Measurements from ENCODE around the gene SGSM1.
"Not testable (repeated sequence)": the region's sequence is repeated elsewhere in the genome, so short reads cannot be mapped to it uniquely, and the experiment has no call there.

The SGSM1 gene

GRCh38 chr22:24905909-24906308 lies 99.9 kb downstream of the SGSM1 start:
- DNase-seq, result no peak

- not testable (repeated sequence) for DNase-seq
These were observed 101.1 kb downstream of the SGSM1 start for GRCh38 chr22:24907101-24907500.

DNA sequence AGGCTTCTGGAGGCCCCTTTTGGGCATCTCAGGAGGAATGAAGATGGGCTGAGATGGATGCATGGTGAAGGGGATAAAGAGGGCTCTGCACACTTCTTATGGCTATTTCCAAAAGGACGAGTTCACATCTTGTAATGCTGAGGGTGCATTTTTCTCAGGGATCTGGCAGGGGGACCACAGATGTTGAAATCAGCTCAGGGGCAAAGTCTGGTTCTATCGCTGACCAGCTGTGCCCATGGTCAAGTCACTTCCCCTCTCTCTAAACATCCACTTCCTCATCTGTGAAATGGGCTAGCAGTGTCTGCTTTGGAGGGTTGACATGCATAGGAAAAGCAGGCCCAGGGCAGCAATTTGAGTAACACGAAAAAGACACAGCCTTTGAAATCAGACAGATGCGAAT lies 114.0 kb downstream of the SGSM1 start:
- DNase-seq, result no peak

DNA sequence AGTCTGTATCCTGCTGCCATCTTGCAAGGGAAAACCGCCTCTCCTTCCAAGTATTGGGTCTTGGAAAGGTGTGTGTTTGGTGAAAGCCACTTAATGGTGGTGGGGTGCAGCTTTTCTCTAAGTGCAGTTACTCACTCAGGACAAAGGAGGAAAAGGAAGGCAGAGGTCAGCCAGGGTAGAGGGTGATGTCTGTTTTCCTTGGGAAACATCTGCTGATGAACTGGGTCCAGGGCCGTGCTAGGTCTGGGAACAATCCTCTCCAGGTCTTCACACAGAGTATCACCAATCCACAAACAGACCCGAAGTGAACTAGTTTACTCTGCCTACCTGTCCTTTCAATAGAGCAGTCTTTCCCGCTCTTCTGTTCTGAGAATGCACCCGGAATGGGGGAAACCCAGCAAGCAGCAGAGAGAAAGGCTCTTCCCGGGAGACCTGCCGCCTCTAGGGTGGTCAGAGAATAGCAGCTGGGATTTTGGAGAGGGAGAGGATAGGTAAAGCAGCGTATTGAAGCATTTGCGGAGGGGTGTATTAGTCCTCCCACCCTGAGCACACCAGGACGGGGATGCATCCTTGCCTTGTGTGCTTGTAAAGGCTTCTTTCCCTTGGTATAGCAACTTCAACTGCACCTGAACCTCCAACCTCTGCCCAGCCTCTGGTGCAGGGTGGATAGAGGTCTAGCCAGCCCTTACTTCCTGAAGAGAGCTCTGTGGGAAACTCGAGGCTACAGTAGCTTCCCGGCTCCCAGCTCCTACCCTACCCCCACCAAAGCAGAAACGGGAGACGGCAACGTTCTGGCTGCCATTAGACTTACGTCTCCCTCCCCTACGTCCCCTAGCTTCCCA lies 119.8 kb downstream of the SGSM1 start:
- no peak for DNase-seq

- DNase-seq, result no peak
These were observed 120.4 kb downstream of the SGSM1 start for GRCh38 chr22:24926428-24926725.

DNA sequence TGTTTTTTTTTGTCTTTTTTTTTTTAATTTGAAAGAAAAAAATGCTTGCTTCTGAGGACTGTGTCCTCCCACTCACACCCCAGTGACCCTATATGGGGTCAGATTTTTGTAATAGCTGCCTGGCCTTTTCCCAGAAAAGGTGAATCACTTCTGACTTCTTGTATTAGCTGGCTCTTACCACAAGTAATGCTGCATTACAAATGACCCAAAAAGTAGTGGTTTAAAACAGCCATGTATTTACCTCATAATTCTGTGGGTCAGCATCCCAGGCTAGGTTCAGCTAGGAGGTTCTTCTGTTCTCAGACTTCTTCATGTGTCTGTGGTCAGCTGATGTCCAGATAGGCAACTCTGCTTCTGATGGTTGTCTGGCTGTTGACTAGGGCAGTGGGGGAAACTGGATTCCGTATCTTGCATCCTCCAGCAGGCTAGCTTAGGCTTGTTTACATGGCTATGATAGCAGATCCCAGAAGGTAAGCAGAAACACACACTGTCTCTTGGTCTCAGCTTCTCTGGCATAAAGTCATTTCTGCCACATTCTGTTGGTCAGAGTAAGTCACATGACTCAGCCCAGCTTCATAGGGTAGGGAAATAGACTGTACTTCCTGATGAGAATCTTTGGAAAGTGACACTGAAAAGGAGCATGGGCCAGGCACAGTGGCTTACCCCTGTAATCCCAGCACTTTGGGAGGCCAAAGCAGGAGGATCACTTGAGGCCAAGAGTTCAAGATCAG lies 121.0 kb downstream of the SGSM1 start:
- DNase-seq, result no peak

DNA sequence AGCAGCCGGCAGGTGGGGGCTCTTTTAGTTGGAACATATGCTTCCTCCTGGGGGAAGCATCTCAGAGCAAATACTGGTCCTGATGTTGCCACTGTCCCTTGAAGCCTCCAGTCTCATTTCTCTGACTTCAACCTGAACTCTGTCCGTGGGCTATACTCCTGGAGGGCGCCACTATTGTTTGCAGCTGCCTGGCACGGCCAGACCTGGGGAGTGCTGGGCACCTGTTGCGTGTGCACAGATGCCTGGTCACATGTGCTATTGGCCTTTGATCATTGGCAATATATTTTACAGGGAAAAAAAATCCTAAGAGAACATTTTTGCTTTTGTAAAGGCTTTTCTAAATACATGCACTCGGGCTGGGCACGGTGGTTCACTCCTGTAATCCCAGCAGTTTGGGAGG lies 122.3 kb downstream of the SGSM1 start:
- DNase-seq, result no peak

- no peak for DNase-seq
These were observed 124.7 kb downstream of the SGSM1 start for GRCh38 chr22:24930678-24931077.

DNA sequence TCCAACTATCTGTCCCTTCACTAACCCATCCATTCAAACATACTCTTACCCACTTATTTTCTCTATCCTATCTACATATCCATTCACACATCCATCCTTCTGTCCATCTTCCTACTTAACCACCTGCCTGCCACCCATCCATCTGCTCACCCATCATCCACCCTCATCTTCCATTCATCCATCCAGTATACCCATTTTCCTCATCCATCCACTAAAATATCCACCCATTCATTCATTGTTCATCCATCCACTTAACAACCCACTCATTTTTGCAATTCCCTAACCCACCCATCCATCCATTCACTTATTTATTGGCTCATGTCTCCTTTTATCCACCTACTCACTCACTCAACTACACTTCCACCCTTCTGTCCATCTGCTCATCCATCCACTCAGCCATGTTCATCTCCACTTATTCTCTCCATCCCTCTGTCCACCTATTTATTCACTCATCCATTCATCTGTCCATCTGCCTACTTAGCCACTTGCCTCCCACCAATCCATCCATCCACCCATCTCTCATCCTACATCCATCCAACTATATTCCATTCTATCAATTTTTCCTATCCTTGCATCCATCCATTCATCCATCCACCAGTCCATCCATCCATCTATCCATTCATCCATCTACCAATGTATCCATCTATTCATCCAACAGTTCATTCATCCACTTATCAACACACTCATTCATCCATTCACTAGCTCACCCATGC lies 129.9 kb downstream of the SGSM1 start:
- DNase-seq, result no peak

DNA sequence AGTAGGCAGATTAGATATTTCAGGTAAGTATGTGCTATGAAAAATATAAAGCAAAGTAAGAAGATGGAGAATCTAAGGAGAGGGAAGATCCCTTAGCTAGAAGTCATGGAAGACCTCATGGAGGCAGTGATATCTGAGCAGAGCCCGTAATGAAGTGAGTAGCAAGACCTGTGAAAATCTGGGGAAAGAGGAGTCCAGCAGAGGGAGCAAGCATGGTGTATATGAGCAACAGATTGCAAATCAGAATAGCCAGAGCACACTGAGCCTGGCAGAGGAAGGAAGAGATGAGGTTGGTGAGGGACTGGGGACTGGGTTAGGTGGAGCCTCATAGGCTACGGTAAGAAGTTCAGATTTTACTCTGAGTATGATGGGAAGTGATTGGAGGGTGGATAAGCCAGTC lies 131.1 kb downstream of the SGSM1 start:
- DNase-seq, result no peak

DNA sequence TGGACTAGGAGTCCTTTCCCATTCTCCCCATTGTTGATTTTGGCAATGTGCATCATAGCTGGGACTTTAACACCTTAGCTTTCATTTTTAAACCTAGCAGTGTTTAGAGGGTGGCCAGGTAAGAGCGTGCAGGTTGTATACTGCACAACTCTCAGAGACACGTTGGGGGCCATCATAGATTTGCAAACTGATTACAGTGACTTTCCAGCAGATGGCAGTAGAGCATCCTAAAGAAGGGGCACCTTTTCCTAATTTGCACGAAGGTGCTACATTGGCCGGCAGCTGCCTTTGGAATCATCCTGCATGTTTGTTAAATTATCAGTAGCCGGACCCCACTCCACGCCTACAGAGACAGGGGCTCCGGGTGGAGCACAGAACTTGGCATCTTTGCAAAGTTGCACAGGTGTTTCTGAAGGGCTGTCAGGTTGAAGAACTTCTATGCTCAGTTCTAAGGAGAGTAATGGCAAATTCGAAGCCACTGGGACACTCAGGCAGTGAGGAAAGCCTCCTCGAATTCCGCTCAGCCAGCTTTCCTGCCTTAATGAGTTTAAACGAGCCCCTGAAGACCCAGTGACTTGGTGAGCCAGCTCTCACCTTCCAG lies 132.8 kb downstream of the SGSM1 start:
- DNase-seq, result no peak

DNA sequence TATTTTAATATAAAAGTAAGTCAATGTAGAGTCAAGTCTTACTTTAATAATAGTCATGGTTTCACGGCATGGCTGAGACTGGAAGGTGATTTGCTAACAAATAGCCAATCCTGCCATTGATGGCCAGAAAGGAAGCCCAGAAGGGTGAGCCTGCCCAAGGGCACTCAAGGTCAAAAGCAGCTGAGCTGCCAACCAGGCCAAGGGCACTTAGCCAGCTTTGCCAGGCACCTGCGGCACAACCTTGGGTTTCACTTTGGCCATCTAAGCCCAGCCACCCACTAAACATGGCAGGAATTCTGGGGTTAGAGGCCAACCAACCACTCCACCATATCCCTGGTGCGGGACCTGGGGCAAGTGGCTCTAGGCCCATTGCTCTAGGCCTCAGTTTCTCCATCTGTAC lies 136.3 kb downstream of the SGSM1 start:
- no peak for DNase-seq

DNA sequence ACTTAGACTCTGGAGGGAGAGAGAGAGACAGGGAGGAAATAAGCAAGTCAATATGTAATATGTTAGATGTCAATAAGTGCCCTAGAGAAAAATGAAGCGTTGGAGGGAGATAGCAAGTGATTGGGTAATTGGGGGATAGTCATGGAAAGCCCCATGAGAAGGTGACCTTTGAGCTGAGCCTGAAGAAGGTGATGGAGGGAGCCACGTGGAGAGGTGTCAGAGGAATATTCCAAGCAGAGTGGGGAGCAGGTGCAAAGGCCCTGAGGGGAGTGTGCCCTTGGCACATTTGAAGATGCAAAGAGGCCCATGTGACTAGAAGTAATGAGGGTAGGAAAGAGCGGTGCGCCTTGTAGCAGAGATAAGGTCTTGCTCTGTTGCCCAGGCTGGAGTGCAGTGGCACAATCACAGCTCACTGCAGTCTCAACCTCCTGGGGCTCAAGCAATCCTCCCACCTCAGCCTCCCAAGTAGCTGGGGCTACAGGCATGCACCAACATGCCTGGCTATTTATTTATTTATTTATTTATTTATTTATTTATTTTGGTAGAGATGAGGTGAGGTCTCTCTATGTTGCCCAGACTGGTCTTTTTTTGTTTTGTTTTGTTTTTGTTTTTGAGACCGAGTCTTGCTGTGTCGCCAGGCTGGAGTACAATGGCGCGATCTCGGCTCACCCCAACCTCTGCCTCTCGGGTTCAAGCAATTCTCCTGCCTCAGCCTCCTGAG lies 138.4 kb downstream of the SGSM1 start:
- no peak for DNase-seq

GRCh38 chr22:24945430-24945829 lies 139.4 kb downstream of the SGSM1 start:
- no peak for DNase-seq

DNA sequence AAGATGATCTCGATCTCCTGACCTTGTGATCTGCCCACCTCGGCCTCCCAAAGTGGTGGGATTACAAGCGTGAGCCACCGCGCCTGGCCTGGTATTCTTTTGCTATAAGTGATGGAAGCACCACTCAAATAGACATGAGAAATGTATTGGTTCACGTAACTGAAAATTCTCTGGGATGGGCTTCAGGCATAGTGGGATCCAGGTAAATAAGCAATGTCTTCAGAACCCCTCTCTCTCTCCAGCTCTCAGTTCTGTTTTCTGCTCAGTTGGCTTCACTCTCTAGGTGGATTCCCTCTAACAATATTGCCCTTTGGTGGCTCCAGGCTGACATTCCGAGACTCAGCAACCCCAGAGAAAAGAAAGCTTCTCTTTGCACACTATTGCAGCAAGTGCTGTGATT lies 141.4 kb downstream of the SGSM1 start:
- DNase-seq, result no peak

- no peak for DNase-seq
These were observed 141.9 kb downstream of the SGSM1 start for GRCh38 chr22:24947881-24948280.

DNA sequence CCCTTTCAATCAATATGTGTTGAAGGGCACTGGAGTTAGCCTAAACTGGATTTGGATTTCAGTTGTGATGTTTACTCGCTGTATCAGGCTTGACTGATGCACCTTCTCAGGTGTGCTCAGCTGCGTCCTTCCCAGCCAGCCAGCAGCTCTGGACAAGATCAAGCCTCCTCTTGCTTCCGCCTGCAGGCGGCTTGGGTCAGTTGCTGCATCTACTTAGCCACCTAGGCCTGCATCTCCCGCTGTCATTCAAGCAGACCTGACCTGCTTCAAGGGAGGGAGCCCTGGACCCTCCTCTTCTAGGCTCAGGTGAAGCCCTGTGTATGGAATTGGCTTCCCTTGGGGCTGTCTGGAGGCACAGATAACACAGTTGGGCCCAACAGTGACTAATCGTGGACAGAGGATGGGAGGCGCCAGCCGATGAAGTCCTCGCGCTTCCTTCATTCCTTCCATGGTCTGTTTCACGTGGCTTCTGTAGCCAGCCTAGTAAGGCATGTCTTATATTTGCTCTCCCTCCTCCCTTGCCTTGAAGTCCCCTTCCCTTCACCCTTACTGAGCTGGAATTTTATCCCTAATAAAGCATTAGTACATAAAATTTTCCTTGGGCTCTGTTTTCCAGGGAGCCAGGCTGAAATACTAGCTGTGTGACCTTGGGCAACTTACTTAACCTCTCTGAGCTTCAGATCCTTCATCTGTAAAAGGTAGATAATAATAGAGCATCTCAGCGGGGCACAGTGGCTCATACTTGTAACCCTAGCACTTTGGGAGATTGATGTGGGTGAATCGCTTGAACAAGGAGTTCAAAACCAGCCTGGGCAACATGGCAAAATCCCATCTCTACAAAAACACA lies 142.6 kb downstream of the SGSM1 start:
- DNase-seq, result no peak

DNA sequence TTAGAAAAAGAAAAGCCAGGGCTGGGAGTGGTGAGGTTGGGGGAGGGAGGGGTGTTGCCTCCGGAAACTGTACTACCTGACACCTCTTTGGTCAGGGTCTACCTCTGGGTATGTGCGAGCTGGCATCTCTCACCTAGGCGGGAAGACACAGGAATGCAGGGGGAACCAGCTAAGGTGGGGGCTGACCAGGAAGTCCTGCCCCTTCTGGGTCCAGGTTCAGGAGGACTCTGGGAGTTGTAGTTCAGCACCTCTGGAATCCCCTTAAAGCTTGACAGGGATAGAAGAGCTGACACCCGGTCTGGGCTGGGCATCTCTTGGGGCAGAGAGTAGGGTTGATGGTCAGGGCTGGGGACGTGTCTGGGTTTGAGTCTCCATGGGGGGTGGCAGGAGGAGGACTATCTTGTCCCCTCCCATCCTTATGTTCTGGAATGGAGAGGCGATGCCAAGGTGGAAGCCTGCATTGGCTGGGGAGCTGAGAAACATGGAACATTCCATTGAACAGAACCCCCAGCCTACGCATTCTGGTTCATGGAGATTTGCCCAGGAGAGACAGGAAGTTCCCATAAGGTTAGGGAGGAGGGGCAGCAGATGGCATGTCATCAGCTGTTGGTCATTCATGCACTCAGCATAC lies 144.4 kb downstream of the SGSM1 start:
- DNase-seq, result no peak

- peak; percentile 38 for DNase-seq
These were observed 146.2 kb downstream of the SGSM1 start, which contains the start of gene KIAA1671 for GRCh38 chr22:24951942-24952836. Gene KIAA1671 (plus strand): TSS chr22:24952716. CDS start chr22:25028000, 75,284 bp downstream.

DNA sequence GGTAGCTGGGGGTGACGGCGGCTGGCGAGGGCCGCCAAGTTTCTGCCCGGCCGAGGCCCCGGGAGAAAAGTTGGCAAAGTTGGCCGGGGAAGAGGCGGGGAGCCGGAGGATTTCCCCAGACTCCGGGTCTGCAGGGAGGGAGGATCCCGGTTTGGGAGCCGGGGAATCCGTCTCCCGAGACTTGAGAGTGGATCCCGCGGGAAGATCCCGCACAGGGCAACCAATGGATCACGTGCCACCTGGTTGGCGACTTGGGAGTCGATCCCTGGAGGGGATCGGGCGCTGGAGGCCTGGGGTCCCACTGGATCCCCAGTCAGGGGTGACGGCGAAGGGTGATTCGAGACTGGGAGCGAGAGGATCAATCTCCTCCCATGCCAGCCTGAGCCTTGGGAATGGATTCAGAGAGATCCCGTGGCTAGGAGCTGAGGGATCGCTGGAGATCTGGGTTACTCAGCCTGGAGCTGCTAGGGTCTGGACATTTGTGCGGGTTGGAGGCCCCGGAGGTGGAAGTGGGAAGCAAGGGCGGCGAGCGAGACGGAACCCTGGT lies 146.9 kb downstream of the SGSM1 start:
- DNase-seq, result no peak
